PFSK-1 (cell line): ENCODE measurements around the gene GDF2.

Source experiments
- FOXP2 ChIP-seq: optimal IDR thresholded peaks from 2 replicates; pipeline ENCODE3; 2011; ENCODE audit warnings: borderline replicate concordance, control low read depth, inconsistent platforms; ENCODE audit not compliant: insufficient read depth; ENCODE audit errors: extremely low read length, extremely low read depth
- POLR2AphosphoS5 ChIP-seq: IDR thresholded peaks from 2 replicates; pipeline ENCODE4 v1.6.1; 2012; ENCODE audit warnings: low read depth, mild to moderate bottlenecking, control low read depth, low read length, moderate library complexity
- REST ChIP-seq, 2 experiments: IDR thresholded peaks; 2 replicates each; pipeline versions ENCODE4 v1.6.1 to v1.8.0; 2011 to 2012; ENCODE audit warnings: low read depth in 2 of 2, low read length in 2 of 2, control low read depth in 1 of 2, inconsistent platforms in 1 of 2, mild to moderate bottlenecking in 1 of 2, moderate library complexity in 1 of 2; ENCODE audit not compliant: insufficient read depth in 1 of 2
- SIN3A ChIP-seq: IDR thresholded peaks from 2 replicates; pipeline ENCODE4 v1.6.1; 2012; ENCODE audit warnings: mild to moderate bottlenecking, low read length, moderate library complexity, borderline replicate concordance; ENCODE audit not compliant: insufficient read depth
- TAF1 ChIP-seq: IDR thresholded peaks from 2 replicates; pipeline ENCODE4 v1.6.1; 2012; ENCODE audit warnings: low read length, control low read depth, borderline replicate concordance; ENCODE audit not compliant: insufficient read depth

Gene GDF2

GRCh38 chr10:47346581-47347302, 24.5 kb downstream of the GDF2 start:
- no peak for TF ChIP-seq POLR2AphosphoS5
- no peak for TF ChIP-seq FOXP2
- no peak for TF ChIP-seq TAF1
- TF ChIP-seq REST (IDR thresholded peaks at IDR 0.05; ENCODE audit: insufficient read depth in 1 of 2, low read depth in 2 of 2, low read length in 2 of 2) = no peak
- no peak for TF ChIP-seq SIN3A

GRCh38 chr10:47347303-47347675, 25.0 kb downstream of the GDF2 start:
- TF ChIP-seq POLR2AphosphoS5 = no peak
- no peak for TF ChIP-seq TAF1
- no peak for TF ChIP-seq SIN3A
- no peak for TF ChIP-seq REST (IDR thresholded peaks at IDR 0.05; ENCODE audit: insufficient read depth in 1 of 2, low read depth in 2 of 2, low read length in 2 of 2)
- no peak for TF ChIP-seq FOXP2

- no peak for TF ChIP-seq TAF1
- no peak for TF ChIP-seq POLR2AphosphoS5
Observed at GRCh38 chr10:47348138-47348651, 25.9 kb downstream of the GDF2 start, which contains the start of gene RBP3. Gene RBP3, plus strand, starts transcription at chr10:47348363. Its CDS starts 122 bp downstream, at chr10:47348485.

- no peak for TF ChIP-seq TAF1
- no peak for TF ChIP-seq REST (IDR thresholded peaks at IDR 0.05; ENCODE audit: insufficient read depth in 1 of 2, low read depth in 2 of 2, low read length in 2 of 2)
Observed at GRCh38 chr10:47348661-47349470, 26.6 kb downstream of the GDF2 start.

- TF ChIP-seq POLR2AphosphoS5 (no peak), REST (IDR thresholded peaks at IDR 0.05; ENCODE audit: insufficient read depth in 1 of 2, low read depth in 2 of 2, low read length in 2 of 2) (no peak), SIN3A (no peak), TAF1 (no peak), FOXP2 (no peak)
Observed at GRCh38 chr10:47349516-47349915, 27.3 kb downstream of the GDF2 start.
